Peyer's patch (tissue), 4 donors: Measurements from ENCODE around the gene AMY1B.
"Not testable (repeated sequence)": the region's sequence is repeated elsewhere in the genome, so short reads cannot be mapped to it uniquely, and the experiment has no call there.

ENCODE experiments used
- CTCF ChIP-seq, 6 experiments: fragments of 450-650 bp in 4 of 6; fragments of 200-600 bp in 2 of 6; sonication (generic) in 1 of 6; IDR thresholded peaks; one replicate each; pipeline ENCODE4 v1.5.1; 2017 to 2019; ENCODE audit warnings: antibody characterized with exemption in 6 of 6, mild to moderate bottlenecking in 3 of 6, moderate library complexity in 1 of 6
- POLR2A ChIP-seq, 2 donors: fragments of 450-650 bp; IDR thresholded peaks; one replicate each; pipeline ENCODE4 v1.5.1; 2017; ENCODE audit warnings: antibody characterized with exemption in 2 of 2, mild to moderate bottlenecking in 2 of 2, moderate library complexity in 2 of 2

GRCh38 chr1:103700669-103701068, 4.7 kb upstream of the AMY1B start:
- TF ChIP-seq CTCF, POLR2A (IDR thresholded peaks at IDR 0.05): not testable (repeated sequence)
